Measurements from ENCODE around the gene GDF10.

GRCh38 chr10:47283101-47283630, 16.8 kb upstream of the GDF10 start:
- no peak for TF ChIP-seq POLR2A (IDR thresholded peaks at IDR 0.05)
- TF ChIP-seq CTCF (IDR thresholded peaks at IDR 0.05), result no peak

Measured in esophagus squamous epithelium (tissue), 4 donors.